Smooth muscle cell (in vitro differentiated cells): ENCODE results near the gene PCBP3. TPM values are rescaled to one million over a fixed set of nuclear protein-coding genes. Genes with fewer than 3 reads are reported as not detected.

Experiments
- DNase-seq: peaks from one replicate; lab custom pipeline; 2025; ENCODE audit not compliant: unreplicated experiment; lab: John Stamatoyannopoulos, UW
- H2AFZ ChIP-seq: fragments of 200-600 bp; sonication (generic); 2 replicates; pipeline ENCODE4 v1.6.0; 2016; ENCODE audit warnings: antibody characterized with exemption, low read depth, mild to moderate bottlenecking
- H3F3A ChIP-seq: fragments of 200-600 bp; sonication (generic); 2 replicates; pipeline ENCODE4 v1.6.0; 2017; ENCODE audit warnings: antibody characterized with exemption, low read depth
- H3K27ac ChIP-seq: fragments of 200-600 bp; sonication (generic); 2 replicates; pipeline ENCODE4 v1.5.1; 2016; ENCODE audit warnings: low read depth, mild to moderate bottlenecking
- H3K27me3 ChIP-seq: fragments of 200-600 bp; sonication (generic); 2 replicates; pipeline ENCODE4 v1.6.1; 2016; ENCODE audit warnings: low read depth, mild to moderate bottlenecking
- H3K36me3 ChIP-seq: fragments of 200-600 bp; sonication (generic); 2 replicates; pipeline ENCODE4 v1.5.1; 2016; ENCODE audit warnings: low read depth
- H3K4me1 ChIP-seq: fragments of 200-600 bp; sonication (generic); 2 replicates; pipeline ENCODE4 v1.5.1; 2016; ENCODE audit warnings: low read depth
- H3K4me2 ChIP-seq: fragments of 200-600 bp; sonication (generic); 2 replicates; pipeline ENCODE4 v1.6.0; 2016; ENCODE audit warnings: mild to moderate bottlenecking
- H3K4me3 ChIP-seq: fragments of 200-600 bp; sonication (generic); 2 replicates; pipeline ENCODE4 v1.5.1; 2016; ENCODE audit warnings: mild to moderate bottlenecking
- H3K79me2 ChIP-seq: fragments of 200-600 bp; sonication (generic); 2 replicates; pipeline ENCODE4 v1.6.0; 2016; ENCODE audit warnings: low read depth, mild to moderate bottlenecking
- H3K9ac ChIP-seq: fragments of 200-600 bp; sonication (generic); 2 replicates; pipeline ENCODE4 v1.6.0; 2016; ENCODE audit warnings: low read depth
- H3K9me3 ChIP-seq: fragments of 200-600 bp; sonication (generic); replicated peaks from 2 replicates; pipeline ENCODE4 v1.5.1; 2016; ENCODE audit warnings: low read depth
- H4K20me1 ChIP-seq: fragments of 200-600 bp; sonication (generic); 2 replicates; pipeline ENCODE4 v1.6.0; 2016; ENCODE audit warnings: low read depth
- WGBS: methylation state at CpG from one replicate; pipeline ENCODE4 v1.1.7; 2016; ENCODE audit warnings: low lambda C conversion rate; 5-methylcytosine and 5-hydroxymethylcytosine counted together
- polyA plus RNA-seq: library from polyadenylated mRNA; unstranded; fragments of >200 nt; fragmentation: Nextera tagmentation; extraction: Ambion mirVana; gene quantifications from 2 replicates; pipeline ENCODE4 v1.2.1, GENCODE V29; 2016
- total RNA-seq: library from RNA; depleted of rRNA; stranded (reverse); fragments of >200 nt; gene quantifications from 2 replicates; pipeline ENCODE4 v1.2.3, GENCODE V29; 2014
- TF ChIP-seq, protein P1 (sequence below): fragments of 200-600 bp; sonication (generic); IDR thresholded peaks from 2 replicates; pipeline ENCODE4 v1.5.1; 2017; ENCODE audit warnings: borderline replicate concordance, mild to moderate bottlenecking, antibody characterized with exemption; ENCODE audit not compliant: insufficient read depth, poor library complexity, severe bottlenecking

PCBP3 gene
- total and polyA plus RNA-seq, 2 experiments from 2014 or later = 8.9 to 23.1 TPM

DNA sequence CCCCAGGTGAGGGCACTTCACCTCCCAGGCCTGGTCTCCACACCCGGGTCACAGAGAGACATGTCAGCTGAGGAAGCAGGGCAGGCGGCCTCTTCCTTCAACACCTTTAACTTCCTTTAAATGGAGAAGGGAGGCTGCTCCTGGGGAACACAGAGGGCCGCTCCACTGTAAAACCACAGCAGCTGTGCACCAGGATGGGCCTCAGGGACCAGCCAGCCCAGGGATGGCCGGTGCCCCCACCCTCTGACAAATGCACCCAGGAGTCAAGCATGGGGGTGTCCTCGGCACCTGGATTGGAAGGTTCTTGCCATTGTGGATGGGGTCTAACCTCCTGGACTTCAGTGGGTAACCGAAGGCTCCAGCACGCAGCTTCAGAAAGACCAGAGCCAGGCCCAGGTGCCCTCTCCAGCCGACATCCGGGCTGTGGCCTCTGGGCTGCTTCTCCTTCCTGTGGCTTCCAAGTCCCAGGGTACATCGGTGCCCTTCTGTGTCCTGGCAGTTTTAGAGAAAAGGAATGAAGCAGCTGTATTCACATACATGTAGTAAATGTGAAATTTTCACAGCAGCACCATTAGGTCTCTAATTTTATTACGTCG is 216.3 kb downstream of the PCBP3 start:
- H3F3A ChIP-seq = peaks cover 4% of the 10 kb centered on the region
- H2AFZ ChIP-seq = no peak overlapping the region
- H4K20me1 ChIP-seq = no peaks in the 10 kb centered on the region
- TF ChIP-seq, protein P1, sequence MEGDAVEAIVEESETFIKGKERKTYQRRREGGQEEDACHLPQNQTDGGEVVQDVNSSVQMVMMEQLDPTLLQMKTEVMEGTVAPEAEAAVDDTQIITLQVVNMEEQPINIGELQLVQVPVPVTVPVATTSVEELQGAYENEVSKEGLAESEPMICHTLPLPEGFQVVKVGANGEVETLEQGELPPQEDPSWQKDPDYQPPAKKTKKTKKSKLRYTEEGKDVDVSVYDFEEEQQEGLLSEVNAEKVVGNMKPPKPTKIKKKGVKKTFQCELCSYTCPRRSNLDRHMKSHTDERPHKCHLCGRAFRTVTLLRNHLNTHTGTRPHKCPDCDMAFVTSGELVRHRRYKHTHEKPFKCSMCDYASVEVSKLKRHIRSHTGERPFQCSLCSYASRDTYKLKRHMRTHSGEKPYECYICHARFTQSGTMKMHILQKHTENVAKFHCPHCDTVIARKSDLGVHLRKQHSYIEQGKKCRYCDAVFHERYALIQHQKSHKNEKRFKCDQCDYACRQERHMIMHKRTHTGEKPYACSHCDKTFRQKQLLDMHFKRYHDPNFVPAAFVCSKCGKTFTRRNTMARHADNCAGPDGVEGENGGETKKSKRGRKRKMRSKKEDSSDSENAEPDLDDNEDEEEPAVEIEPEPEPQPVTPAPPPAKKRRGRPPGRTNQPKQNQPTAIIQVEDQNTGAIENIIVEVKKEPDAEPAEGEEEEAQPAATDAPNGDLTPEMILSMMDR = no peak
- no peak overlapping the region for H3K9ac ChIP-seq
- peaks cover 21% of the 10 kb centered on the region for H3K4me1 ChIP-seq
- H3K79me2 ChIP-seq = no peaks in the 10 kb centered on the region
- H3K27me3 ChIP-seq = no peaks in the 10 kb centered on the region
- 97% methylated on average over 12 of the region's 12 CpGs for WGBS
- no peaks in the 10 kb centered on the region for H3K36me3 ChIP-seq
- H3K27ac ChIP-seq = no peak overlapping the region
- no peaks in the 10 kb centered on the region for H3K9me3 ChIP-seq
- DNase-seq = no peak
- no peak overlapping the region for H3K4me2 ChIP-seq
- H3K4me3 ChIP-seq = no peak overlapping the region

DNA sequence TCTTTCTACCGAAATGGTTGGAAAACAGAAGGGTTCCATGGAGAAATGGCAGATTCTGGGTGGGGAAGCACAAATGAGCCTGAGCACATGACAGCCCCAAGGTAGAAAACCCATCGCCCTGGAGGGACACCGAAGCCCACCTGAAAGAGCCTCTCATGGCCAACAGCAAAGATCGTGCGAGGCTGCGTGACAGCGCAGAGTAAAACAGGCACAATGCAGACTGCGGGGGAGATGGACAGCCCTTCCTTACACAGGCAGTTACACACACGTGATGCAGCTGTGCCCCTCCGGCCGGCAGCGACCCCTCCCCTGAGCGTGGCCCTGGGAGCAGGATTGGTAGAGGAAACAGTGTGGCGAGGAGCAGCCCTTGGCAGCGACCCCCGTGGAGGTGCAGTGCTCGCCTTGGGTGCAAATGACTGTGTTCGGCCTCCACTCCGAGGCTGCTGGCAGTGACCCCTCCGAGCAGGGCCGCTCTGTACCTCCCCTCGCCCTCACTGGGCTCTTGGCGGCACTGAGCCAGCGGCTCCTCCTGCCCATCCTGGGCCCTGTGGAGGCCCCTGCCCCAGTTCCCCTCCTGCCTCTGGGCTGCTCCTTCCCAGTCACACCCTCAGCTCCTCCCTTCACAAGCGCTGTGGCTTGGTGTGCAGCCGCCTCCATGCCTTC is 217.1 kb downstream of the PCBP3 start:
- 96% methylated on average over 26 of the region's 26 CpGs for whole genome bisulfite sequencing
- TF ChIP-seq, protein P1 = no peak
- Histone ChIP-seq H3K27me3 (no peaks in the 10 kb centered on the region), H3K9ac (no peak overlapping the region), H3K27ac (no peak overlapping the region), H2AFZ (no peak overlapping the region), H3K36me3 (no peaks in the 10 kb centered on the region), H3K9me3 (no peaks in the 10 kb centered on the region), H3K4me3 (no peak overlapping the region), H3K79me2 (no peaks in the 10 kb centered on the region), H4K20me1 (no peaks in the 10 kb centered on the region), H3K4me1 (peaks cover 15% of the 10 kb centered on the region), H3K4me2 (no peak overlapping the region), H3F3A (no peaks in the 10 kb centered on the region)
- DNase-seq = no peak

DNA sequence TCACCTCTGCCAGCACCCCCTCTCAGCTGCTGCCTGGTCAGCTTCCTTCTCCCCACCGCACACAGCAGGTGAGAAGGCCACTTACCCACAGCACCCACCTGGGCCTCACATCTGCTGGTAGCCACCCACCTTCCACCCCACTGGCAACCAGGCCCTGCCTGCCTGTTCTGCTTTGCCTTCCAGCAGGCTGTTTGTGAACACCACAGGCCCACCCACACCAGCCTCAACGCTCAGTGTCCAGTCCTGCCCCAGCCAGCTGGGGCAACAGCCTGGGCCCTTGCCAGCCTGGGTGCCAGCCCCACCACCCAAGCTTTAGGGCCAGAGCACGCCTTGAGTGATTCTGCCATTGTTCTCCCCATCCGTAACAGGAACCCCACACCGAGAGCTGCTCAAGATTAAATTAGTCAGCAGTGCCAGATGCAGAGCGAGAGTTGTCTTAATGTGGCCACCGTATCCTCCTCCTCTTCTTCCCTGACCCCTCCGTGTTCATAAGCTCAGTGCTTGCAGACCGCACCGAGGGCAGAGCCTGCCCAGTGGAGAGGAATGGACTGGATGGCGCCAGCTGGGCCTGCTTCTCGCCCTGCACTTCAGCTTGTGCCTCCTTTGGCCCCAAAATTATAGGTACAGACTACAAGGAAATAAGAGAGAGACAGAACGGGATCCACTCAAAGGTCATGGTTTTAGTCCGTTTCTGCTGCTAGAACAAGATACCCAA is 217.8 kb downstream of the PCBP3 start:
- no peak overlapping the region for H3K27ac ChIP-seq
- H3K27me3 ChIP-seq = no peaks in the 10 kb centered on the region
- no peaks in the 10 kb centered on the region for H4K20me1 ChIP-seq
- H3K9ac ChIP-seq = no peak overlapping the region
- no peaks in the 10 kb centered on the region for H3K9me3 ChIP-seq
- no peak for DNase-seq
- H3K36me3 ChIP-seq = no peaks in the 10 kb centered on the region
- H3F3A ChIP-seq = no peaks in the 10 kb centered on the region
- H3K79me2 ChIP-seq = no peaks in the 10 kb centered on the region
- no peak overlapping the region for H3K4me3 ChIP-seq
- 75% methylated on average over 14 of the region's 14 CpGs for WGBS
- peaks cover 15% of the 10 kb centered on the region for H3K4me1 ChIP-seq
- no peak overlapping the region for H2AFZ ChIP-seq
- TF ChIP-seq, protein P1 = no peak
- no peak overlapping the region for H3K4me2 ChIP-seq
